Stromal cell of bone marrow (primary cell): Measurements from ENCODE around the gene MAP3K4.

Experiments
- DNase-seq: peaks from one replicate; pipeline ENCODE4 v3.0.0-alpha.2; 2012; ENCODE audit warnings: low read depth

Gene MAP3K4

GRCh38 chr6:161125591-161125990, 134.0 kb downstream of the MAP3K4 start:
- no peak for DNase-seq

- no peak for DNase-seq
Measured at GRCh38 chr6:161127071-161127740, 135.6 kb downstream of the MAP3K4 start.

- no peak for DNase-seq
Measured at GRCh38 chr6:161128230-161128629, 136.7 kb downstream of the MAP3K4 start.

GRCh38 chr6:161128680-161129196, 137.2 kb downstream of the MAP3K4 start:
- no peak for DNase-seq

- DNase-seq = no peak
Measured at GRCh38 chr6:161130541-161130940, 139.0 kb downstream of the MAP3K4 start.

- no peak for DNase-seq
Measured at GRCh38 chr6:161130967-161131766, 139.6 kb downstream of the MAP3K4 start.

GRCh38 chr6:161132384-161132783, 140.8 kb downstream of the MAP3K4 start:
- no peak for DNase-seq

- DNase-seq = no peak
Measured at GRCh38 chr6:161133963-161134362, 142.4 kb downstream of the MAP3K4 start.

GRCh38 chr6:161134550-161135298, 143.2 kb downstream of the MAP3K4 start:
- no peak for DNase-seq

- DNase-seq = no peak
Measured at GRCh38 chr6:161135695-161136591, 144.4 kb downstream of the MAP3K4 start.

- DNase-seq = no peak
Measured at GRCh38 chr6:161136655-161137054, 145.1 kb downstream of the MAP3K4 start.

- no peak for DNase-seq
Measured at GRCh38 chr6:161137320-161137719, 145.8 kb downstream of the MAP3K4 start.

GRCh38 chr6:161137839-161138542, 146.4 kb downstream of the MAP3K4 start:
- DNase-seq = no peak

GRCh38 chr6:161138543-161139303, 147.2 kb downstream of the MAP3K4 start:
- no peak for DNase-seq

GRCh38 chr6:161139304-161139765, 147.8 kb downstream of the MAP3K4 start:
- no peak for DNase-seq

- no peak for DNase-seq
Measured at GRCh38 chr6:161139766-161140553, 148.4 kb downstream of the MAP3K4 start.

- DNase-seq = no peak
Measured at GRCh38 chr6:161140554-161140875, 148.9 kb downstream of the MAP3K4 start.

GRCh38 chr6:161141173-161141572, 149.6 kb downstream of the MAP3K4 start:
- DNase-seq = no peak

GRCh38 chr6:161142957-161143296, 151.4 kb downstream of the MAP3K4 start:
- no peak for DNase-seq
